DOHH2 (cell line): Measurements from ENCODE around the gene CDKAL1.

ENCODE experiments used
- CTCF ChIP-seq: fragments of 200-600 bp; sonication (generic); IDR thresholded peaks from one replicate; pipeline ENCODE4 v1.5.1; 2014; ENCODE audit warnings: antibody characterized with exemption, mild to moderate bottlenecking, low read depth, low read length; ENCODE audit not compliant: poor library complexity, severe bottlenecking
- EZH2phosphoT487 ChIP-seq: fragments of 200-600 bp; sonication (generic); IDR thresholded peaks from 2 replicates; pipeline ENCODE4 v1.6.1; 2017; ENCODE audit warnings: borderline replicate concordance, mild to moderate bottlenecking, antibody characterized with exemption, low read length, moderate library complexity, mixed read lengths

GRCh38 chr6:21141616-21142303 lies 607.5 kb downstream of the CDKAL1 start:
- no peak for TF ChIP-seq CTCF
- TF ChIP-seq EZH2phosphoT487: no peak
